ENCODE results near the gene TRPT1. TPM values are rescaled to one million over a fixed set of nuclear protein-coding genes. Genes with fewer than 3 reads are reported as not detected.

Gene TRPT1
- total and polyA plus RNA-seq, 2 of the 4 experiments (the other 2 are of a cell fraction): 63.2 to 81.9 TPM

DNA sequence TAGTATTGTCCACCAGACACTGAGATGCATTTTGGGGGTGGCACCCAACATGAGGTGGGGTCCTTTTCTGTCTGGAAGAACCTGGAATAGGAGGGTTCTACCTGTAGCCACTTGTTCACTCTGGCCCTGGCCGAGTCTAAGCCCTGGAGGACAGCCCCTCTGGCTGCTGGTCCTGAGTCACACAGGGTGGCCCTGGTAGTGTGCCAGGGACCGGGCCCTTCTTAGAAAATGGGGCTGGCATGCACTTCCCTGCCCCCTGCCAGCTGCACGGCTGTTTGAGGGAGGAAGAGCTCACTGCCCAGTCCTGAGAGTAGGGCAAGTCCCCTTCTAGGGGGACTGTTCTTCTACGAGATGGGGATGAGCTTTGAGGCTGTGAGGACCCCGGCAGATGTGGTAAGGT, 27.5 kb upstream of the TRPT1 start:
- Histone ChIP-seq H2AFZ (replicated peaks; ENCODE audit: low read length, poor library complexity) (no peak overlapping the region), H3K36me3 (ENCODE audit: control insufficient read depth, insufficient read depth, low read length) (peaks cover 25% of the 10 kb centered on the region), H3K4me1 (ENCODE audit: control insufficient read depth, insufficient read depth, low read length) (peaks cover 10% of the 10 kb centered on the region), H2BK20ac (ENCODE audit: low read depth, low read length) (no peak overlapping the region), H2BK5ac (ENCODE audit: low read depth, low read length, poor library complexity, severe bottlenecking) (no peak overlapping the region), H3K27me3 (ENCODE audit: control insufficient read depth, insufficient read depth, low read length) (no peaks in the 10 kb centered on the region), H3K79me1 (ENCODE audit: low read depth in 1 of 2, low read length in 2 of 2) (peaks cover 8 to 61% of the 10 kb centered on the region in 2 experiments), H3K9ac (ENCODE audit: low read depth, low read length) (no peak overlapping the region), H3K4me2 (ENCODE audit: low read depth, low read length) (no peak overlapping the region), H3K14ac (replicated peaks; ENCODE audit: low read depth, low read length) (no peak overlapping the region), H2BK15ac (ENCODE audit: low read depth, low read length) (no peak overlapping the region), H2BK120ac (ENCODE audit: low read depth, low read length) (no peak overlapping the region), H4K20me1 (ENCODE audit: insufficient read depth, low read length) (peaks cover 5% of the 10 kb centered on the region; the same call in 1 of the 2 replicates), H3K56ac (ENCODE audit: extremely low read depth, insufficient read depth, low read length) (no peak overlapping the region), H3K27ac (ENCODE audit: insufficient read depth, low read length) (no peak overlapping the region), H2AK5ac (ENCODE audit: low read depth, low read length) (no peak overlapping the region), H3K18ac (ENCODE audit: low read depth, low read length) (no peak overlapping the region), H4K8ac (ENCODE audit: low read depth in 2 of 2, low read length in 2 of 2) (no peak overlapping the region), H3K23ac (ENCODE audit: low read depth, low read length) (no peak overlapping the region), H2AK9ac (replicated peaks; ENCODE audit: low read depth, low read length, poor library complexity) (no peak overlapping the region), H3K9me3 (ENCODE audit: control insufficient read depth, insufficient read depth, low read length) (no peaks in the 10 kb centered on the region), H4K91ac (ENCODE audit: insufficient read depth, low read depth, low read length) (no peak overlapping the region), H3K4me3 (ENCODE audit: insufficient read depth, low read depth, low read length) (no peak overlapping the region), H3K4ac (ENCODE audit: low read depth, low read length) (no peak overlapping the region), H4K5ac (ENCODE audit: low read depth, low read length) (no peak overlapping the region), H3K9me1 (ENCODE audit: insufficient read depth, low read length) (no peaks in the 10 kb centered on the region)
- no peak for ATAC-seq (ENCODE audit: low read depth)
- dilution Hi-C loops (cut with HindIII; ENCODE audit: low sequenced_read_pairs, unreplicated experiment): no loop called here
- WGBS, 2 experiments (ENCODE audit: extremely low coverage in 2 of 2, insufficient read length in 1 of 2): 80% methylated on average over 1 of the region's 5 CpGs; no CpG with 5 or more reads in 1 of the 2 experiments
- TF ChIP-seq, protein P1, sequence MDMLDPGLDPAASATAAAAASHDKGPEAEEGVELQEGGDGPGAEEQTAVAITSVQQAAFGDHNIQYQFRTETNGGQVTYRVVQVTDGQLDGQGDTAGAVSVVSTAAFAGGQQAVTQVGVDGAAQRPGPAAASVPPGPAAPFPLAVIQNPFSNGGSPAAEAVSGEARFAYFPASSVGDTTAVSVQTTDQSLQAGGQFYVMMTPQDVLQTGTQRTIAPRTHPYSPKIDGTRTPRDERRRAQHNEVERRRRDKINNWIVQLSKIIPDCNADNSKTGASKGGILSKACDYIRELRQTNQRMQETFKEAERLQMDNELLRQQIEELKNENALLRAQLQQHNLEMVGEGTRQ (IDR thresholded peaks at IDR 0.05; ENCODE audit: low read depth, low read length): no peak
- no peak for TF ChIP-seq MAFK (IDR thresholded peaks at IDR 0.05; ENCODE audit: low read depth, low read length)
- no peak for TF ChIP-seq MXI1 (IDR thresholded peaks at IDR 0.05; ENCODE audit: borderline replicate concordance, low read depth, low read length)
- no peak for TF ChIP-seq RAD21 (IDR thresholded peaks at IDR 0.05; ENCODE audit: low read length)
- TF ChIP-seq FOS (IDR thresholded peaks at IDR 0.05; ENCODE audit: low read depth, low read length): no peak
- TF ChIP-seq CHD1 (IDR thresholded peaks at IDR 0.05; ENCODE audit: low read depth, low read length): no peak
- no peak for DNase-seq
- in situ Hi-C loops (cut with MboI; ENCODE audit: low sequenced_read_pairs): no loop called here
- BruUV-seq (replicated peaks): no TSS peak
- CTCF ChIA-PET: no interaction called here
- intact Hi-C loops (cut with micrococcal nuclease): no loop called here
- POLR2A ChIA-PET (ENCODE audit: unreplicated experiment): no interaction called here

All from IMR-90 (cell line).